ENCODE data around the gene PLPPR4. TPM values are rescaled to one million over a fixed set of nuclear protein-coding genes. Genes with fewer than 3 reads are reported as not detected.

Gene PLPPR4
- total and polyA plus RNA-seq, 7 donors = 0.31 to 1.9 (median 0.71) TPM; not detected in 2

DNA sequence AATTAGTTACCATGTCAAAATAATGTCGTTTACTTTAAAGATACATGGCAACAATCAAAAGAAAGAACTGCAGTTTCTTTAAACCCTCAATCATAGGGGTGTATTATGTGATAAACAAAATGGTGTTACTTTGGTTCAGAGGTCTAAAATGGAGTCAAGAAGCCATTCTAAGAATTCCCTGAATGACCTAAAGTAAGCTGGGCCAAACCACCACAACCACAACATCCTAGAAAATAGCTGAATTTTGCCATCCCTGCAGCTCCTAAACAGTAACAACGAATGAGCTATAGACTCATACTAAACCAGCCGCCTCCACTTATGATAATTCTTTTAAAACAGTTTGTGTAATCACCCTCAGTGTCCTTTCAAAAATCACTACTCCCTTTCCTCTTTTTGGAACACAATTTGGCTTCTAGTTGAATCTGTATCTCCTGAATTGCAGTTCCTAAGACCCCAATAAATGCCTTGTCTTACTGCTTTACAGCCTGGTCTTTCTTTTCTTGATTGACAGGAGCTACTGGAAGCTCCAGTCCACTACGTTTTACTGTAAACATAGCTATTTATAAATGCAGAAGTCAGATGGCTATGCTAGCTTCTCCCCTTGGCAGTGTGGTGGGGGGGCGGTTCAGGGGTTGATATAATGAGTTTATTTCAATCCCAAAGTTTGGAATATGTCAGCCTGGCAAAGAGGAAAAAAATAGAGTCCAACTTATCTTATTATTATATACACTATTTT lies 84.3 kb downstream of the PLPPR4 start:
- WGBS, 2 donors = 59 to 65% methylated on average over 5 of the region's 5 CpGs
- intact Hi-C loops (cut with DNase I) = no loop called here
- Histone ChIP-seq H3K4me3 (no peak overlapping the region), H3K4me1 (no peaks in the 10 kb centered on the region), H3K27me3 (no peaks in the 10 kb centered on the region), H3K9me3 (no peaks in the 10 kb centered on the region), H3K27ac (no peak overlapping the region), H3K36me3 (no peaks in the 10 kb centered on the region)
- TF ChIP-seq EP300 (IDR thresholded peaks at IDR 0.05) (no peak), POLR2AphosphoS5 (IDR thresholded peaks at IDR 0.05) (no peak), POLR2A (IDR thresholded peaks at IDR 0.05) (no peak)
- TF ChIP-seq, protein P1, sequence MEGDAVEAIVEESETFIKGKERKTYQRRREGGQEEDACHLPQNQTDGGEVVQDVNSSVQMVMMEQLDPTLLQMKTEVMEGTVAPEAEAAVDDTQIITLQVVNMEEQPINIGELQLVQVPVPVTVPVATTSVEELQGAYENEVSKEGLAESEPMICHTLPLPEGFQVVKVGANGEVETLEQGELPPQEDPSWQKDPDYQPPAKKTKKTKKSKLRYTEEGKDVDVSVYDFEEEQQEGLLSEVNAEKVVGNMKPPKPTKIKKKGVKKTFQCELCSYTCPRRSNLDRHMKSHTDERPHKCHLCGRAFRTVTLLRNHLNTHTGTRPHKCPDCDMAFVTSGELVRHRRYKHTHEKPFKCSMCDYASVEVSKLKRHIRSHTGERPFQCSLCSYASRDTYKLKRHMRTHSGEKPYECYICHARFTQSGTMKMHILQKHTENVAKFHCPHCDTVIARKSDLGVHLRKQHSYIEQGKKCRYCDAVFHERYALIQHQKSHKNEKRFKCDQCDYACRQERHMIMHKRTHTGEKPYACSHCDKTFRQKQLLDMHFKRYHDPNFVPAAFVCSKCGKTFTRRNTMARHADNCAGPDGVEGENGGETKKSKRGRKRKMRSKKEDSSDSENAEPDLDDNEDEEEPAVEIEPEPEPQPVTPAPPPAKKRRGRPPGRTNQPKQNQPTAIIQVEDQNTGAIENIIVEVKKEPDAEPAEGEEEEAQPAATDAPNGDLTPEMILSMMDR (IDR thresholded peaks at IDR 0.05) = no peak
- no peak for DNase-seq

DNA sequence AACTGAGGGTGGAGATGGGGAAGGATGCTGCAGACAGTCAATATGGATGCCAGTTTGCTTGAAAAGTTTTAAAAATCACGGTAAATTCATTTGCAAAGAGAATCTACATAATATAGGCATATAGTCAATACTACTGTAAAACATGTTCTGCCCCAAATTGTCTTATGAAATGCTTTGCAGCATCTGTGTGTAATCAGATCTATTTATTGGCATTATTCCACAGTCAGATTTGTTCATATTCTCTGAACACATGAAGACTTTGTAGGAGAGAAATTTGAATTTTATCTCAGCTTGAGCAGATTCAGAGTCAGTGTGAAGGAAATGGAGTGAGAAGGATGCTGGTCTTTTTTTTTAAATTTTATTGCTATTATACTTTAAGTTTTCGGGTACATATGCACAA lies 88.5 kb downstream of the PLPPR4 start:
- Histone ChIP-seq H3K27me3 (no peaks in the 10 kb centered on the region), H3K36me3 (no peaks in the 10 kb centered on the region), H3K27ac (no peak overlapping the region), H3K4me1 (no peaks in the 10 kb centered on the region), H3K4me3 (no peak overlapping the region), H3K9me3 (no peaks in the 10 kb centered on the region)
- 83 to 88% methylated on average over 2 of the region's 2 CpGs for WGBS, 2 donors
- intact Hi-C loops (cut with DNase I) = no loop called here
- DNase-seq = no peak
- TF ChIP-seq, protein P1 (IDR thresholded peaks at IDR 0.05) = no peak
- TF ChIP-seq POLR2AphosphoS5 (IDR thresholded peaks at IDR 0.05) (no peak), POLR2A (IDR thresholded peaks at IDR 0.05) (no peak), EP300 (IDR thresholded peaks at IDR 0.05) (no peak)

DNA sequence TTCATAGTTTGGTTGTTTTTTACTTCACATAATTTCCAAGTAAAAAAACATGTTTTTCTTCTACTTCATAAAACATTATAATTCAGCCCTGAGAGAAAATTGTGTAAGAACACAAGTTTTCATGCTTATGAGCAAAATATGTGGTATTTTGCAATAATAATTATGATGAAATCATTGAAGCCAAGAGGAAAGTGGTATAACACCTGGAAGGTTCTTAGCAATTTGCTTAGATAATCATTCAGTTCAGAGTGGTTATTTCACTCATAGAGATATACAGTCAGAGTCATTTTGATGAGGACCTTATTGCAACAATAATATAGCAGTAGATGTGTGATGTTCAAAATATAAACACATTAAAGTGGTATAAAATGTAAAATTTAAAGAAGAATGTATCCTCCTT lies 94.5 kb downstream of the PLPPR4 start:
- H3K9me3 ChIP-seq = no peaks in the 10 kb centered on the region
- DNase-seq = no peak
- H3K36me3 ChIP-seq = no peaks in the 10 kb centered on the region
- no peaks in the 10 kb centered on the region for H3K4me1 ChIP-seq
- TF ChIP-seq EP300 (IDR thresholded peaks at IDR 0.05) (no peak), POLR2AphosphoS5 (IDR thresholded peaks at IDR 0.05) (no peak), POLR2A (IDR thresholded peaks at IDR 0.05) (no peak)
- TF ChIP-seq, protein P1 (IDR thresholded peaks at IDR 0.05) = no peak
- intact Hi-C loops (cut with DNase I) = no loop called here
- no peak overlapping the region for H3K27ac ChIP-seq
- H3K27me3 ChIP-seq = no peaks in the 10 kb centered on the region
- no peak overlapping the region for H3K4me3 ChIP-seq
